ENCODE measurements around the gene PFN3. TPM values are rescaled to one million over a fixed set of nuclear protein-coding genes. Genes with fewer than 3 reads are reported as not detected.
A peak's percentile ranks its signal among the peaks of the same experiment; 100 is the strongest.
"Not testable (repeated sequence)": the region's sequence is repeated elsewhere in the genome, so short reads cannot be mapped to it uniquely, and the experiment has no call there.

PFN3 gene
- total RNA-seq, 2 experiments from 2014 or later: not detected

- peaks cover 59% of the 10 kb centered on the region for H3K36me3 Mint-ChIP-seq (ENCODE audit: low read depth)
- no peaks in the 10 kb centered on the region for H3K27me3 Mint-ChIP-seq
- ChIA-PET CTCF (interaction anchor here (0.6 to 1.5 kb wide), 3 partner anchors 22 to 57 kb away, joined by 3 read pairs; no protein-coding TSS in a partner anchor), POLR2A (interaction anchor here (1.9 to 3.9 kb wide), 2 partner anchors 9 to 16 kb away, joined by 5 to 14 read pairs; partner anchors contain the start of genes LMAN2 and RGS14)
- no peak overlapping the region for H3K27ac Mint-ChIP-seq
- no peak overlapping the region for H3K4me3 Mint-ChIP-seq
- no peak for DNase-seq
- no peaks in the 10 kb centered on the region for H3K9me3 Mint-ChIP-seq
- H3K4me1 Mint-ChIP-seq: peaks cover 71% of the 10 kb centered on the region
These were observed 33.1 kb downstream of the PFN3 start for GRCh38 chr5:177367323-177367848.

- ChIA-PET POLR2A (interaction anchor here (0.8 to 3.9 kb wide), 4 partner anchors 9 to 135 kb away, joined by 3 to 14 read pairs (median 4); partner anchors contain the start of genes LMAN2 and RGS14), CTCF (interaction anchor here (0.6 to 1.5 kb wide), 3 partner anchors 23 to 57 kb away, joined by 3 read pairs; no protein-coding TSS in a partner anchor)
- no peak overlapping the region for H3K4me3 Mint-ChIP-seq
- H3K27ac Mint-ChIP-seq: no peak overlapping the region
- peaks cover 72% of the 10 kb centered on the region for H3K4me1 Mint-ChIP-seq
- H3K9me3 Mint-ChIP-seq: no peaks in the 10 kb centered on the region
- peaks cover 60% of the 10 kb centered on the region for H3K36me3 Mint-ChIP-seq (ENCODE audit: low read depth)
- H3K27me3 Mint-ChIP-seq: no peaks in the 10 kb centered on the region
- no peak for DNase-seq
These were observed 33.7 kb downstream of the PFN3 start for GRCh38 chr5:177366528-177367322.

- peaks cover 73% of the 10 kb centered on the region for H3K4me1 Mint-ChIP-seq
- H3K36me3 Mint-ChIP-seq (ENCODE audit: low read depth): peaks cover 56% of the 10 kb centered on the region
- DNase-seq: no peak
- CTCF ChIA-PET: interaction anchor here (1.5 to 1.7 kb wide), 2 partner anchors 25 to 56 kb away, joined by 3 to 7 read pairs; no protein-coding TSS in a partner anchor
- no peaks in the 10 kb centered on the region for H3K27me3 Mint-ChIP-seq
- no peak overlapping the region for H3K27ac Mint-ChIP-seq
- no peak overlapping the region for H3K4me3 Mint-ChIP-seq
- H3K9me3 Mint-ChIP-seq: no peaks in the 10 kb centered on the region
- POLR2A ChIA-PET: interaction anchor here (0.9 to 3.9 kb wide), 4 partner anchors 8 to 56 kb away, joined by 3 to 14 read pairs (median 4); partner anchors contain the start of genes LMAN2 and RGS14
These were observed 34.5 kb downstream of the PFN3 start for GRCh38 chr5:177365845-177366527.

- POLR2A ChIA-PET: interaction anchor here (0.7 to 3.9 kb wide), 6 partner anchors 9 to 54 kb away, joined by 3 to 14 read pairs (median 3); partner anchors contain the start of gene LMAN2
- H3K4me3 Mint-ChIP-seq: peak overlapping the region; percentile 41
- peaks cover 58% of the 10 kb centered on the region for H3K36me3 Mint-ChIP-seq (ENCODE audit: low read depth)
- peak overlapping the region; percentile 49 for H3K27ac Mint-ChIP-seq
- no peaks in the 10 kb centered on the region for H3K9me3 Mint-ChIP-seq
- CTCF ChIA-PET: interaction anchor here (0.8 to 1.7 kb wide), 11 partner anchors 8 to 91 kb away, joined by 3 to 8 read pairs (median 4); no protein-coding TSS in a partner anchor
- no peaks in the 10 kb centered on the region for H3K27me3 Mint-ChIP-seq
- H3K4me1 Mint-ChIP-seq: peaks cover 75% of the 10 kb centered on the region
- DNase-seq: no peak
These were observed 36.1 kb downstream of the PFN3 start for GRCh38 chr5:177364159-177364962.

- Mint-ChIP-seq H3K27ac (no peak overlapping the region), H3K4me3 (no peak overlapping the region), H3K9me3 (no peaks in the 10 kb centered on the region), H3K4me1 (peaks cover 75% of the 10 kb centered on the region), H3K27me3 (no peaks in the 10 kb centered on the region), H3K36me3 (ENCODE audit: low read depth) (peaks cover 58% of the 10 kb centered on the region)
- no peak for DNase-seq
- ChIA-PET POLR2A (interaction anchor here (1.3 to 3.9 kb wide), 2 partner anchors 12 to 26 kb away, joined by 3 to 14 read pairs; partner anchors contain the start of gene LMAN2), CTCF (interaction anchor here (0.9 to 1.2 kb wide), 5 partner anchors 9 to 54 kb away, joined by 3 to 8 read pairs (median 4); no protein-coding TSS in a partner anchor)
These were observed 36.9 kb downstream of the PFN3 start for GRCh38 chr5:177363565-177363964.

GRCh38 chr5:177362610-177363507, 37.6 kb downstream of the PFN3 start:
- no peaks in the 10 kb centered on the region for H3K27me3 Mint-ChIP-seq
- DNase-seq: peak; percentile 57
- CTCF ChIA-PET: interaction anchor here (0.8 to 5.8 kb wide), 5 partner anchors 8 to 93 kb away, joined by 3 to 47 read pairs (median 4); no protein-coding TSS in a partner anchor
- no peak overlapping the region for H3K27ac Mint-ChIP-seq
- H3K9me3 Mint-ChIP-seq: no peaks in the 10 kb centered on the region
- POLR2A ChIA-PET: interaction anchor here (2.6 to 8.7 kb wide), 2 partner anchors 9 to 12 kb away, joined by 37 to 62 read pairs; partner anchors contain the start of gene LMAN2
- peak overlapping the region; percentile 66 for H3K4me3 Mint-ChIP-seq
- peaks cover 72% of the 10 kb centered on the region for H3K4me1 Mint-ChIP-seq
- H3K36me3 Mint-ChIP-seq (ENCODE audit: low read depth): peaks cover 56% of the 10 kb centered on the region

GRCh38 chr5:177362292-177362609, 38.2 kb downstream of the PFN3 start:
- Mint-ChIP-seq H3K4me1 (peaks cover 77% of the 10 kb centered on the region), H3K27ac (peak overlapping the region; percentile 23), H3K4me3 (peak overlapping the region; percentile 66), H3K27me3 (no peaks in the 10 kb centered on the region), H3K36me3 (ENCODE audit: low read depth) (peaks cover 54% of the 10 kb centered on the region), H3K9me3 (no peaks in the 10 kb centered on the region)
- ChIA-PET POLR2A (interaction anchor here (1.1 to 8.7 kb wide), 4 partner anchors 9 to 50 kb away, joined by 3 to 62 read pairs (median 21); partner anchors contain the start of gene LMAN2), CTCF (interaction anchor here (0.8 to 5.8 kb wide), 9 partner anchors 9 to 93 kb away, joined by 3 to 47 read pairs (median 3); partner anchors contain the start of gene LMAN2)
- DNase-seq: no peak

GRCh38 chr5:177361418-177362291, 38.8 kb downstream of the PFN3 start:
- Mint-ChIP-seq H3K27ac (peak overlapping the region; percentile 23), H3K9me3 (no peaks in the 10 kb centered on the region), H3K4me3 (peak overlapping the region; percentile 66), H3K4me1 (peaks cover 83% of the 10 kb centered on the region), H3K27me3 (no peaks in the 10 kb centered on the region), H3K36me3 (ENCODE audit: low read depth) (peaks cover 52% of the 10 kb centered on the region)
- DNase-seq: no peak
- CTCF ChIA-PET: interaction anchor here (0.8 to 5.8 kb wide), 12 partner anchors 9 to 136 kb away, joined by 3 to 47 read pairs (median 3); partner anchors contain the start of genes LMAN2 and PDLIM7
- POLR2A ChIA-PET: interaction anchor here (0.6 to 8.7 kb wide), 6 partner anchors 10 to 49 kb away, joined by 3 to 62 read pairs (median 4); partner anchors contain the start of gene LMAN2

GRCh38 chr5:177360740-177361139, 39.7 kb downstream of the PFN3 start:
- H3K27ac Mint-ChIP-seq, DNase-seq, H3K27me3 Mint-ChIP-seq, H3K4me3 Mint-ChIP-seq, H3K9me3 Mint-ChIP-seq: not testable (repeated sequence)
- peaks cover 87% of the 10 kb centered on the region for H3K4me1 Mint-ChIP-seq
- ChIA-PET POLR2A (interaction anchor here (1.4 to 8.7 kb wide), 3 partner anchors 10 to 18 kb away, joined by 4 to 62 read pairs (median 37); partner anchors contain the start of gene LMAN2), CTCF (interaction anchor here (0.8 to 5.8 kb wide), 11 partner anchors 9 to 137 kb away, joined by 3 to 47 read pairs (median 4); partner anchors contain the start of genes LMAN2 and PDLIM7)
- peaks cover 46% of the 10 kb centered on the region for H3K36me3 Mint-ChIP-seq (ENCODE audit: low read depth)

- POLR2A ChIA-PET: interaction anchor here (1.0 to 8.7 kb wide), 4 partner anchors 9 to 50 kb away, joined by 4 to 62 read pairs (median 23); partner anchors contain the start of gene LMAN2
- no peak overlapping the region for H3K27ac Mint-ChIP-seq
- DNase-seq: no peak
- H3K36me3 Mint-ChIP-seq (ENCODE audit: low read depth): peaks cover 50% of the 10 kb centered on the region
- H3K27me3 Mint-ChIP-seq: no peaks in the 10 kb centered on the region
- H3K9me3 Mint-ChIP-seq: peaks cover 11% of the 10 kb centered on the region
- CTCF ChIA-PET: interaction anchor here (1.1 to 5.8 kb wide), 6 partner anchors 8 to 47 kb away, joined by 3 to 47 read pairs (median 6); no protein-coding TSS in a partner anchor
- H3K4me1 Mint-ChIP-seq: peaks cover 89% of the 10 kb centered on the region
- H3K4me3 Mint-ChIP-seq: peak overlapping the region; percentile 95
These were observed 40.6 kb downstream of the PFN3 start for GRCh38 chr5:177359860-177360259.
